Globus pallidus (tissue), 1 donor: ENCODE data around the gene SNX25.
A peak's percentile ranks its signal among the peaks of the same experiment; 100 is the strongest.
"Not testable (repeated sequence)": the region's sequence is repeated elsewhere in the genome, so short reads cannot be mapped to it uniquely, and the experiment has no call there.

Experiments
- DNase-seq: peaks from one replicate; pipeline ENCODE4 v3.0.0-alpha.2; 2015; ENCODE audit warnings: low spot score

Gene SNX25

DNA sequence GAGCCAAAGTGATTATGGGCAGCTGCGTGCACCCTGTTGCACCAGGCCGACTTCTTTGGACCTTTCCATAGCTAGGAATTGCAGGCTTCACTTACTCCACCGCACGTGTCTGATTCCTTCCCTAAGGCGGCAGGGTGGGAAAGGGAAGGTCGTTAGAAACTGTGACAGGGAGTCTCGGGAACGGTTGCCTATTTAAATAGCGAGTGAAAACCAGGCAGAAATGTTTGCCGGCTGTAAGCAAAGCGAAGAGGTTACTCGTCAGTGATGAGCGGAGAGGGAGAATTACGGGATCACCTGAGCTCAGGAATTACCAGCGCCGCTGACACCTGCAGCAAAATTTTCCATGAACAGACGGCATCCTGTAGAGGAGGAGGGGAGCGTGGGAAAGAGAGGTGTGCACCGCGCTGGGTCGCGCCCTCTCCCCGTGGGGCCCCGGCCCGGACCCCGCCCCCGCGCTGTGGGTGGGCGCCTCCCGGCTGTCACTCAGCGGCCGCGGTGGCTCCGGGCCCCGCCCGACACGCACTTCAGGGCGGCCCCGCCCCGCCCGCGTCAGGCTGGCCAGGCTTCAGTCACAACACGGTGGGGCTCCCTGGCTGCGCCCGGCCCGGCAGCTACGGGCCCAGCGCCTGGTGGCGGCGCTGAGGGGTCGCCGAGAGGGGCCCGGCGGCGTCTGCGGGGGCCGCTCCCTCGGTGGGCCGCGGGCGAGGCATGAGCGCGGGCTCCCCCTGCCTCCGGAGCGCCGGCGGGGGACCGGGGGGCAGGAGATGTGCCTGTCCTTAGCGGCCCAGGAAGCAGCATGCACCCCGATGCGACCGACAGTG lies at the start of gene SNX25:
Gene SNX25 (plus strand): TSS at position 568 of the 821 bp plus-strand sequence. CDS start 229 bp downstream, at position 797.
- peak; percentile 86 for DNase-seq

GRCh38 chr4:185165605-185166063 lies 43.8 kb upstream of the SNX25 start:
- no peak for DNase-seq

DNA sequence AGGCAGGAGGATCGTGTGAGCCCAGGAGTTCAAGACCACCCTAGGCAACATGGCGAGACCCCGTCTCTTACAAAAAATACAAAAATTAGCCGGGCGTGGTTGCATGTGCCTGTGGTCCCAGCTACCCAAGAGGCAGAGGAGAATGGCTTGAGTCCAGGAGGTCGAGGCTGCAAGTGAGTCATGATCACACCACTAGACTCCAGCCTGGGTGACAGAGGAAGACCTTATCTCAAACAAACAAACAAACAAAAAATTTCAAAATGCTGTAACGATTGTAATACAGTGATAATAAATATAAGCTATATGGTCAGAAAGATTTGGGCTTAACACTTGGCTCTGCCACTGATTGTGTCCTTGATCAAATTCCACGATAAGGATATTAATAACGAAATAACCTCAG lies 42.2 kb upstream of the SNX25 start:
- DNase-seq = no peak

- no peak for DNase-seq
Observed at GRCh38 chr4:185171373-185172071, 37.9 kb upstream of the SNX25 start.

GRCh38 chr4:185179488-185179887 lies 29.9 kb upstream of the SNX25 start:
- DNase-seq = no peak

DNA sequence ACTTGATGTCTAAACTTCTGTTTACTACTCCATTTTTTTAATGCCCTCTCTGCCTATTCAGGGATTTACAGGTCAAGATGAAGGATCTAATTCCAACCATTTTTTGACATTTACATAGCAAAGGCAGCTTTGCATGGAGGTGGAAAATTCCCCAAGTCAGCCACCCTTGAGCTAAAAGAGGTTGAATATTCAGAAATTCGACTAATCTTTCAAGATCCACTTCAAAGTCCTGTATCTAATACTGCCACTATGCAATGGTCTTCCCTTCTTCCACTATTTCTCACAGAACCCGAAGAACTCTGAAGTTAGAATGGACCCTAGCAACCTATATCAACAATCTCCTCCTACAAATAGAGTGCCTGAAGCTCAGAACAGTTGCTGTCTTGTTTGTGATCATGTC lies 27.2 kb upstream of the SNX25 start:
- DNase-seq = no peak

- peak; percentile 88 for DNase-seq
Observed at GRCh38 chr4:185183622-185184281, 25.6 kb upstream of the SNX25 start.

DNA sequence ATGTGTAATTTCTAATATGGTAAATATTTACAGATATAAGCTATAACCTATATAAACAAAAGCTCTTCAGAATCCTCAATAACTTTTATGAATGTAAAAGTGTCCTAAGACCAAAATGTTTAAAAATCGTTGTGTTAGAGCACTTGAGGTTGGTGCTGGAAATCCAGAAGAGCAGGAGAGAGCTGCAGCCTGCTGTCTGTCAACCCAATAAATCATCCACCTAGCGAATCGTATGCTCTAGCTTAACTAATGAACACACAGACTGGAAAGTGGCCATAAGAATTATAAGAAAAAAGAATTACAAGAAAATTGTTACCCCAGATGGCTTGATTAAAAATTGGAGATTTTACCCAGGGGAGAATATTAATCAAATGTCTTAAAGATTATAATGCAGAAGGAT lies 22.6 kb upstream of the SNX25 start:
- no peak for DNase-seq

GRCh38 chr4:185189606-185190305 lies 19.6 kb upstream of the SNX25 start:
- DNase-seq = no peak

GRCh38 chr4:185190306-185190856 lies 19.0 kb upstream of the SNX25 start:
- DNase-seq = no peak

- no peak for DNase-seq
Observed at GRCh38 chr4:185192059-185192458, 17.3 kb upstream of the SNX25 start.

- no peak for DNase-seq
Observed at GRCh38 chr4:185194924-185195888, 14.2 kb upstream of the SNX25 start.

DNA sequence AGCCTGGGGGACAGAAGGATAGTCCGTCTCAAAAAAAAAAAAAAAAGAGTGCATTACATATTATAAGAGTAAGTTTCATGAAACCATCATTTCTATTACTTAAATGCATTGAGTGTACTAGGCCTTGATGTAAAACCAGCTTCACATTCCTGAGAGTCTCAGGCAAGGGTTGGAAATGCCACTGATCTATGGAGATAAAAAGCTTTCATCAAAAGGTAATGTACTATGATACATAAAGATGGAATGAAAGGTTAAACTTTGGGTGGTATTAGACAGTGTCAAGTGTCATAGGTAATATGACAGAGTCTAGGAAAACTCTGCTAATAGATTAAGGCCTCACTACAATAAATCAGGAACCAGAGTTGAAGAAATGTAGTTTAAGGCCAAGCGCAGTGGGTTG lies 13.0 kb upstream of the SNX25 start:
- no peak for DNase-seq

- not testable (repeated sequence) for DNase-seq
Observed at GRCh38 chr4:185198189-185198588, 11.2 kb upstream of the SNX25 start.

- no peak for DNase-seq
Observed at GRCh38 chr4:185201977-185202962, 7.1 kb upstream of the SNX25 start.

- no peak for DNase-seq
Observed at GRCh38 chr4:185202984-185203485, 6.4 kb upstream of the SNX25 start.

DNA sequence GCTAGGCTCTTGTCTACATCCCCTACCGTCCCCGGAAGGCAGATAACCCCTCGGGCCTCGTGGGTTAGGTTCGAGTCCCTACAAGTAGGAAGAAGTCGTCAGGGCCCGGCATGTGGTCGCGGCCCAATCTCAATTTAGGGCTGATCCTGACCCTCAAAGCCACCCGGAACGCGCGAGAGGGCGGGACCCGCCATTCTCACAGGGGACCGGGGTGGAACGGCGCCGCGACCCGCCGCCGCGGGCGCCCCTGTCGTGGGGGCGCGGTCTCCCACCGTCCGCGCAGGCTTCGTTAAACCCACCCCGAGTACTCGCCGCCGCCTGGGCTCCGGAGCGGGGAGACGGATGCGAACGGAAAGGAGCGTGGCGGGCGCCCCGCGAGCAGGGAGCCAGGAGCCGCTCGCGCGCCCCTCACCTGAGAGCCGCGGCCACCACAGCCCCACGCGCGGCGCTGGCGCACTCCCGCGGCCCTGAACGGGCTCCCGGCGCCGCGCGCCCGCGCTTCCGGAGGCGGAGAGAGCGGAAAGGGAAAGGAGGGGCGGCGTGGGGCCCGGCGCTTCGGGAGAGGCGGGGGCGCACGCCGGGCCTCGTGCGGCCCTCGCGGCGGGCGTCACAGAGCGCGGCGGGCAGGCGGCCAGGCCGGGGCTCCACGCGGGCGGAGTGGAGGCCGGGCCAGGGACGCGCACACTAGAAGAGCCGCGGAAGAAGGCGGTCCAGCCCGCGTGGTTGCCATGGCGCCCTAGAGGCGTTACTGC lies 5.7 kb upstream of the SNX25 start, which contains the start of gene CFAP97:
Gene CFAP97 (minus strand): TSS at position 515 of the 752 bp plus-strand sequence. CDS start 12,804 bp downstream, outside the sequence.
- peak; percentile 89 for DNase-seq

DNA sequence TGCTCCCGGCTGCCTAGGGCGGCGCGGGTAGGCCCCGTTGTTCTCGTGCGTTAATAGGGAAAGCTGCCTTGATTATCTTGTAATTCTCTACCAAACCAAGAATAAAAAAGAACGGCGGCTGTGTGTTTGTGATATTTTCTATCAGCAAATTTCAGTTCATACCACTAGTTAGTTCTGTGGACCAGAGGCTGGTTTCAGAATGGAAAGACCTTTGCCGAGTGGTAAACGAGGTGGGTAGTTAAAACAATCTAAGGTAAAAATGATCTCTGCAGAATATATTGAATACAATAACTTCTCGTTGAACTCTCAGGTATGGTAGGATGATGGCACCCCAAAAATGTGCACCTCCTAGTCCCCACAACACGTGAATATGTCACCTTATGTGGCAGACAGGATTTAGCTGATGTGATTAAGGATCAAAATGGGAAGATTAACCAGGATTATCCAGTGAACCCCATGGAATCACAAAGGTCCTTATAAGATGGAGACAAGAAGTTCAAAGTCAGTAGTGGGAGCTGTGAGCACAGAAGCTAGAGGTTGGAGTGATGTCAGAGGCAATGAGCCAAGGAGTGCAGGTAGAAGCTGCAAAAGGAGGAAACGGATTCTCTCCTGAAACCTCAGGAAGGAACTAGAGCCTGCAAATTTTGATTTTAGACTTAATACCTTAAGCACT lies 5.0 kb upstream of the SNX25 start:
- no peak for DNase-seq
